Kidney (tissue), 14 donors: ENCODE measurements around the gene ABLIM1. TPM values are rescaled to one million over a fixed set of nuclear protein-coding genes. Genes with fewer than 3 reads are reported as not detected.

Source experiments
- DNase-seq, 5 donors: peaks; one replicate each; pipeline ENCODE4 v3.0.0-alpha.2; 2013 to 2020
- FAIRE-seq: peaks from 2 replicates; lab custom pipeline; 2012; peaks lifted over from hg19 to GRCh38; lab: Jason Lieb, UNC
- H3K27ac ChIP-seq, 2 donors: one replicate each; pipeline ENCODE4 v1.7.0; 2013; ENCODE audit warnings: low read depth in 2 of 2, low read length in 2 of 2, inconsistent platforms in 1 of 2
- H3K27me3 ChIP-seq: one replicate; pipeline ENCODE4 v1.7.1; 2013; ENCODE audit warnings: low read length, inconsistent platforms; ENCODE audit not compliant: control insufficient read depth, insufficient read depth
- H3K36me3 ChIP-seq, 3 donors: one replicate each; pipeline versions ENCODE4 v1.7.0 to v1.7.1; 2013; ENCODE audit warnings: low read length in 3 of 3, control low read depth in 1 of 3, inconsistent platforms in 1 of 3; ENCODE audit not compliant: insufficient read depth in 3 of 3, control insufficient read depth in 2 of 3
- H3K4me1 ChIP-seq, 3 donors: one replicate each; pipeline versions ENCODE4 v1.7.0 to v1.7.1; 2013; ENCODE audit warnings: low read length in 3 of 3, inconsistent platforms in 1 of 3, low read depth in 1 of 3; ENCODE audit not compliant: control insufficient read depth in 2 of 3, insufficient read depth in 2 of 3
- H3K4me3 ChIP-seq, 3 donors: one replicate each; pipeline versions ENCODE4 v1.7.0 to v1.8.1; 2013; ENCODE audit warnings: low read length in 3 of 3, control low read depth in 1 of 3, inconsistent platforms in 1 of 3
- H3K9ac ChIP-seq, 3 donors: one replicate each; pipeline versions ENCODE4 v1.7.0 to v1.7.1; 2013; ENCODE audit warnings: low read length in 3 of 3, control low read depth in 1 of 3, inconsistent platforms in 1 of 3
- H3K9me3 ChIP-seq, 3 donors: one replicate each; pipeline versions ENCODE4 v1.7.0 to v1.7.1; 2013; ENCODE audit warnings: low read length in 3 of 3, control low read depth in 1 of 3, inconsistent platforms in 1 of 3; ENCODE audit not compliant: control insufficient read depth in 2 of 3, insufficient read depth in 1 of 3
- intact Hi-C: fragments of 100-400 bp; cut with DNase I; formaldehyde crosslinking; loops from one replicate; pipeline ENCODE4 v1.11.1; 2022
- polyA plus RNA-seq: library from polyadenylated mRNA; stranded (reverse); fragments of 350-450 nt; fragmentation: Illumina TruSeq; extraction: RNeasy Lipid Tissue Mini Kit (QIAGEN cat#74804); gene quantifications from one replicate; pipeline ENCODE4 v1.2.3, GENCODE V29; 2014; ENCODE audit warnings: low read depth, low replicate concordance; ENCODE audit not compliant: insufficient read depth
- total RNA-seq: library from RNA; stranded (reverse); fragmentation: NEBNext Ultra II Directional; extraction: Animal tissue kit (Norgen Biotek cat#: 25700); gene quantifications from one replicate; pipeline ENCODE4 v1.2.1, GENCODE V29; 2021
- TF ChIP-seq, protein P1 (sequence below): IDR thresholded peaks from 3 replicates; pipeline ENCODE4 v1.5.1; 2012; ENCODE audit warnings: mild to moderate bottlenecking, moderate library complexity, borderline replicate concordance; ENCODE audit not compliant: insufficient read depth; ENCODE audit errors: extremely low read depth
- donor health status: control.
- donor health status: control.
- donor health status: control.
- donor health status: control.
- donor health status: control.
- donor health status: DM: yes; HTN: yes; CAD: no.
- donor health status: Normal renal cell carcinoma (clear cell type).

ABLIM1 gene
- total and polyA plus RNA-seq, 2 donors from 2014 or later = 32.3 to 158 TPM

DNA sequence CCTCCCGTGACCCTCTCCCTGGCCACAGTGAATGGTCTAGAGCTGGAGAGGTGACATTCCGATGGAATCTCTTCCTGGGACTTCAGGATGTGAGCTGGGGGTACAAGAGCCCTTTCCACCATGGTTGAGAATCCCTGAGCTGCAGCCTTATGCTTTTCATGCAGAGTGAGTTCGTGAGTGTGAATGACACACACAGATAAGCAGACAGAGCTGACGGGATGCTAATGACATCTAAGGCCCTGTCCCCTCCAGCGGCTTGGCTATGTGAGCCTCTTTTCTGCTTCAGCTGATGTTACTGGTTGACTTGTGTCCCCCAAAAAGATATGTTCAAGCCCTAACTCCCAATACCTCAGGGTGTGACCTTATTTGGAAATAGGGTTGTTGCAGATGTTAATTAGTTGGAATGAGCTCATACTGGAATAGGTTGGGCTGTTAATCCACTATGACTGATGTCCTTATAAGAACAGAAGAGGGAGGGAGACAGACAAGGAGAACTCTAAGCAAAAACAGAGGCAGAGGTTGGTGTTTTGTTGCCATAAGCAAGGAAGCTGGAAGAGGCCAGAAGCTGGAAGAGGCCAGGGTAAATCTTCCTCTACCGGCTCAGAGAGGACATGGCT is 142.7 kb downstream of the ABLIM1 start:
- Histone ChIP-seq H3K9me3 (no peaks in the 10 kb centered on the region), H3K4me3 (no peak overlapping the region), H3K4me1 (peaks cover 0 to 18% (median 3%) of the 10 kb centered on the region in 3 donors), H3K27ac (peak overlapping the region; percentile 71 to 87), H3K27me3 (no peaks in the 10 kb centered on the region), H3K36me3 (no peaks in the 10 kb centered on the region), H3K9ac (peak overlapping the region in 1 of 3 donors; percentile 41)
- TF ChIP-seq, protein P1, sequence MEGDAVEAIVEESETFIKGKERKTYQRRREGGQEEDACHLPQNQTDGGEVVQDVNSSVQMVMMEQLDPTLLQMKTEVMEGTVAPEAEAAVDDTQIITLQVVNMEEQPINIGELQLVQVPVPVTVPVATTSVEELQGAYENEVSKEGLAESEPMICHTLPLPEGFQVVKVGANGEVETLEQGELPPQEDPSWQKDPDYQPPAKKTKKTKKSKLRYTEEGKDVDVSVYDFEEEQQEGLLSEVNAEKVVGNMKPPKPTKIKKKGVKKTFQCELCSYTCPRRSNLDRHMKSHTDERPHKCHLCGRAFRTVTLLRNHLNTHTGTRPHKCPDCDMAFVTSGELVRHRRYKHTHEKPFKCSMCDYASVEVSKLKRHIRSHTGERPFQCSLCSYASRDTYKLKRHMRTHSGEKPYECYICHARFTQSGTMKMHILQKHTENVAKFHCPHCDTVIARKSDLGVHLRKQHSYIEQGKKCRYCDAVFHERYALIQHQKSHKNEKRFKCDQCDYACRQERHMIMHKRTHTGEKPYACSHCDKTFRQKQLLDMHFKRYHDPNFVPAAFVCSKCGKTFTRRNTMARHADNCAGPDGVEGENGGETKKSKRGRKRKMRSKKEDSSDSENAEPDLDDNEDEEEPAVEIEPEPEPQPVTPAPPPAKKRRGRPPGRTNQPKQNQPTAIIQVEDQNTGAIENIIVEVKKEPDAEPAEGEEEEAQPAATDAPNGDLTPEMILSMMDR = no peak
- FAIRE-seq (no peak), DNase-seq (no peak)
- intact Hi-C loops = no loop called here

DNA sequence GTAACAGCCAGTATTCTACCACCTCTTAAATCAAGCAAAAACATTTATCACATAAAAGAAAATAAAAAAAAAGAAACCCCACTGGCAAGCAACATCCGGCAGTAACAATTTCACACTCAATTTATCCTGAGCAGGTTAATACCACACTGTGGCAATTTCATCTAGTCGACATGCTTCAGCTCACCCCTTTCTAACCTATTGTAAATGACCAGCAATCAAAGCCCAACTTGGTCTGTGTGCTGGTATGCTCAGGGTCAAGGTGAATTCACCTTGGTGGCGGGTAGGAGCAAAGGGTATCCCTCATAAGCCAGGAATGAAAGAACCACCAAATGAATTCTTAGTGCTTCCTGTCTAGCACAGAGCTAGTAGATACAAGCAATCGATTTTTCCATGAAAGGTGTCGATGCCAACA is 144.7 kb downstream of the ABLIM1 start:
- FAIRE-seq = no peak

DNA sequence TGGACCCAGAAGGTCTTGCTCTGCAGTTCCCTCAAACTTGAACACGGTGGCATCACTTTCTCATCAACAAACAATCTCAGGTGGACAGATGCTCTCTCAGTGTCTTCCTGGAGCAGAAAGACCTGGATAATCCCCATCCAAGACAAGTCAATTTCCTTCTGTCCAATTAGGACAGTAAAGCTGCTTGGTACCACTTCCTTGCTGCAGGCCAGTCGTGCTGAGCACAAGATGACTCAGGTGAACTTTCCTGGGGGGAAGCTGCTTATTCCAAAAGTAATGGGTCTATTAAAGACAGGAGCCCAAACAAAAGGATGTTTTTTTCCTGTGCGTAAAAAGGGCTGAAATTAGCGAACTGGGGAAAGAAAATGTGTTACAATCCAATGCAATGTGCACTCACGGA is 146.2 kb downstream of the ABLIM1 start:
- no peak overlapping the region for H3K9ac ChIP-seq
- TF ChIP-seq, protein P1 = no peak
- no peak overlapping the region for H3K4me3 ChIP-seq
- intact Hi-C loops = no loop called here
- DNase-seq = no peak
- no peak overlapping the region for H3K27ac ChIP-seq
- H3K36me3 ChIP-seq = no peaks in the 10 kb centered on the region
- peaks cover 0 to 14% (median 3%) of the 10 kb centered on the region in 3 donors for H3K4me1 ChIP-seq
- FAIRE-seq = no peak
- H3K27me3 ChIP-seq = no peaks in the 10 kb centered on the region
- H3K9me3 ChIP-seq = no peaks in the 10 kb centered on the region

More for the DNA sequence above, 144.7 kb downstream of the ABLIM1 start:
- H3K27ac ChIP-seq = peak overlapping the region; percentile 66 to 77
- no peak overlapping the region for H3K4me3 ChIP-seq
- H3K9me3 ChIP-seq = no peaks in the 10 kb centered on the region
- no peaks in the 10 kb centered on the region for H3K36me3 ChIP-seq
- H3K27me3 ChIP-seq = no peaks in the 10 kb centered on the region
- peaks cover 0 to 12% (median 3%) of the 10 kb centered on the region in 3 donors for H3K4me1 ChIP-seq
- DNase-seq = peak in 3 of 5 donors; percentile 46 to 78 (median 76)
- intact Hi-C loops = no loop called here
- H3K9ac ChIP-seq = peak overlapping the region in 1 of 3 donors; percentile 49
- TF ChIP-seq, protein P1 = no peak
